Neural progenitor cell (in vitro differentiated cells): Measurements from ENCODE around the gene CNPY1.

Source experiments
- EZH2 ChIP-seq: fragments of 200-600 bp; sonication (generic); IDR thresholded peaks from 2 replicates; pipeline ENCODE4 v1.6.1; 2017; ENCODE audit warnings: antibody characterized with exemption, mild to moderate bottlenecking, moderate library complexity
- EZH2phosphoT487 ChIP-seq: fragments of 200-600 bp; sonication (generic); IDR thresholded peaks from 2 replicates; pipeline ENCODE4 v1.6.1; 2017; ENCODE audit warnings: antibody characterized with exemption
- TF ChIP-seq, protein P1 (sequence below): fragments of 200-600 bp; sonication (generic); IDR thresholded peaks from 2 replicates; pipeline ENCODE4 v1.5.1; 2017; ENCODE audit warnings: antibody characterized with exemption, mild to moderate bottlenecking

DNA sequence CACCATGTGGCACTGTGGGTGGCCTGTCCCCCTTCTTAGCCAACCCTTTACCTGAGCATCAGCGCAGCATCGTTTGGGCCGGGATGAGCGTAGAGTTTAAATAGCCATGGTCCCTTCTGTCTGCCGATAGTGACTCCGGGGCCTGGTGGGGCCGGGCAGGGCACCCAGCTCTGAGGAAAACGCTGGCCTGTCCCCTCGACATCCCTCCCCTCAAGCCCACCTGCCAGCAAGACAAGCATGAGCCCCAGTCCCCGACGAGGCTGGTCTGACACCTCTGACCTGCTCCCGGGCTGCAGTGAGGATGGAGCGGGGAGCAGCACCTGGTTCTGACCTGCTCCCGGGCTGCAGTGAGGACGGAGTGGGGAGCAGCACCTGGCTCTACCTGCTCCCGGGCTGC lies 31.1 kb upstream of the CNPY1 start:
- TF ChIP-seq, protein P1, sequence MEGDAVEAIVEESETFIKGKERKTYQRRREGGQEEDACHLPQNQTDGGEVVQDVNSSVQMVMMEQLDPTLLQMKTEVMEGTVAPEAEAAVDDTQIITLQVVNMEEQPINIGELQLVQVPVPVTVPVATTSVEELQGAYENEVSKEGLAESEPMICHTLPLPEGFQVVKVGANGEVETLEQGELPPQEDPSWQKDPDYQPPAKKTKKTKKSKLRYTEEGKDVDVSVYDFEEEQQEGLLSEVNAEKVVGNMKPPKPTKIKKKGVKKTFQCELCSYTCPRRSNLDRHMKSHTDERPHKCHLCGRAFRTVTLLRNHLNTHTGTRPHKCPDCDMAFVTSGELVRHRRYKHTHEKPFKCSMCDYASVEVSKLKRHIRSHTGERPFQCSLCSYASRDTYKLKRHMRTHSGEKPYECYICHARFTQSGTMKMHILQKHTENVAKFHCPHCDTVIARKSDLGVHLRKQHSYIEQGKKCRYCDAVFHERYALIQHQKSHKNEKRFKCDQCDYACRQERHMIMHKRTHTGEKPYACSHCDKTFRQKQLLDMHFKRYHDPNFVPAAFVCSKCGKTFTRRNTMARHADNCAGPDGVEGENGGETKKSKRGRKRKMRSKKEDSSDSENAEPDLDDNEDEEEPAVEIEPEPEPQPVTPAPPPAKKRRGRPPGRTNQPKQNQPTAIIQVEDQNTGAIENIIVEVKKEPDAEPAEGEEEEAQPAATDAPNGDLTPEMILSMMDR: no peak
- no peak for TF ChIP-seq EZH2
- TF ChIP-seq EZH2phosphoT487: no peak
